NCI-H1417 treated with DMSO at 0.1 percent for 48 hours (cell line): ENCODE measurements around the gene SNX17.

ENCODE experiments used
- DNase-seq: peaks from one replicate; lab custom pipeline; 2025; lab: John Stamatoyannopoulos, UW

The SNX17 gene

GRCh38 chr2:27369471-27370025 is 868 bp upstream of the SNX17 start:
- DNase-seq: no peak

- DNase-seq: no peak
Measured at GRCh38 chr2:27370816-27371620, 602 bp downstream of the SNX17 start.

GRCh38 chr2:27372937-27373336 is 2.5 kb downstream of the SNX17 start:
- no peak for DNase-seq

- no peak for DNase-seq
Measured at GRCh38 chr2:27373567-27373966, 3.2 kb downstream of the SNX17 start.

GRCh38 chr2:27375513-27376099 is 5.2 kb downstream of the SNX17 start:
- DNase-seq: no peak

GRCh38 chr2:27376151-27376865 is 5.9 kb downstream of the SNX17 start:
- no peak for DNase-seq

- DNase-seq: no peak
Measured at GRCh38 chr2:27376866-27377617, 6.6 kb downstream of the SNX17 start.

- DNase-seq: no peak
Measured at GRCh38 chr2:27377618-27378095, 7.2 kb downstream of the SNX17 start.

- DNase-seq: no peak
Measured at GRCh38 chr2:27378096-27378808, 7.8 kb downstream of the SNX17 start.

GRCh38 chr2:27378809-27379290 is 8.4 kb downstream of the SNX17 start:
- DNase-seq: no peak

- DNase-seq: no peak
Measured at GRCh38 chr2:27379383-27379835, 9.0 kb downstream of the SNX17 start.

- DNase-seq: no peak
Measured at GRCh38 chr2:27379836-27380625, 9.6 kb downstream of the SNX17 start.

- DNase-seq: peak; percentile 76
Measured at GRCh38 chr2:27380626-27381545, 10.5 kb downstream of the SNX17 start, which contains the start of gene ZNF513. Gene ZNF513, minus strand, starts transcription at chr2:27380734. Its CDS starts 208 bp downstream, at chr2:27380526.

GRCh38 chr2:27381577-27382181 is 11.3 kb downstream of the SNX17 start:
- no peak for DNase-seq

- no peak for DNase-seq
Measured at GRCh38 chr2:27390822-27391679, 20.6 kb downstream of the SNX17 start.

- no peak for DNase-seq
Measured at GRCh38 chr2:27393225-27393624, 22.8 kb downstream of the SNX17 start.

GRCh38 chr2:27398962-27399361 is 28.5 kb downstream of the SNX17 start:
- DNase-seq: no peak
